Panc1 (cell line): Measurements from ENCODE around the gene ENPP7.

Experiments
- CTCF ChIP-seq: fragments of 450-650 bp; IDR thresholded peaks from 2 replicates; pipeline ENCODE4 v1.5.1; 2017; ENCODE audit warnings: mild to moderate bottlenecking
- POLR2AphosphoS5 ChIP-seq: IDR thresholded peaks from 2 replicates; pipeline ENCODE4 v1.6.1; 2012; ENCODE audit warnings: mild to moderate bottlenecking, low read depth, low read length, moderate library complexity
- REST ChIP-seq, 2 experiments: IDR thresholded peaks; 2 replicates each; pipeline ENCODE4 v1.6.1; 2011 to 2012; ENCODE audit warnings: low read depth in 2 of 2, control low read depth in 1 of 2, low read length in 1 of 2, mild to moderate bottlenecking in 1 of 2, moderate library complexity in 1 of 2; ENCODE audit not compliant: insufficient read depth in 1 of 2
- SIN3A ChIP-seq: IDR thresholded peaks from 2 replicates; pipeline ENCODE4 v1.6.1; 2012; ENCODE audit warnings: low read depth, mild to moderate bottlenecking, low read length, moderate library complexity, borderline replicate concordance; ENCODE audit not compliant: insufficient read depth
- TCF7L2 ChIP-seq: IDR thresholded peaks from 2 replicates; pipeline ENCODE4 v1.6.1; 2011; ENCODE audit warnings: mild to moderate bottlenecking, low read depth, low read length, inconsistent platforms

GRCh38 chr17:79741751-79742588 is 11.2 kb downstream of the ENPP7 start:
- TF ChIP-seq CTCF (peak; percentile 100), REST (IDR thresholded peaks at IDR 0.05; ENCODE audit: insufficient read depth in 1 of 2, low read depth in 2 of 2, low read length in 1 of 2) (no peak), SIN3A (no peak), TCF7L2 (no peak), POLR2AphosphoS5 (no peak)
